ENCODE results near the gene BPIFA3. TPM values are rescaled to one million over a fixed set of nuclear protein-coding genes. Genes with fewer than 3 reads are reported as not detected.

Gene BPIFA3
- total RNA-seq, 6 experiments from 2014 or later, result not detected

GRCh38 chr20:33176101-33176500 is 41.1 kb upstream of the BPIFA3 start:
- no peak overlapping the region for H3K4me3 ChIP-seq
- H3K4me1 ChIP-seq, result no peaks in the 10 kb centered on the region
- ATAC-seq (no peak), DNase-seq (no peak)
- H3K9me3 ChIP-seq, result no peaks in the 10 kb centered on the region
- intact Hi-C loops (cut with DNase I), result no loop called here
- no peak overlapping the region for H3K27ac ChIP-seq
- TF ChIP-seq CTCF (IDR thresholded peaks at IDR 0.05) (no peak), POLR2A (IDR thresholded peaks at IDR 0.05) (no peak)
- 58% methylated on average over 2 of the region's 3 CpGs for WGBS (ENCODE audit: insufficient coverage, low coverage, low lambda C conversion rate, missing lambda C conversion rate)
- H3K36me3 ChIP-seq, result no peaks in the 10 kb centered on the region
- no peaks in the 10 kb centered on the region for H3K27me3 ChIP-seq

GRCh38 chr20:33177866-33178265 is 39.3 kb upstream of the BPIFA3 start:
- no peaks in the 10 kb centered on the region for H3K36me3 ChIP-seq
- DNase-seq, result no peak
- H3K4me3 ChIP-seq, result no peak overlapping the region
- intact Hi-C loops (cut with DNase I), result no loop called here
- WGBS (ENCODE audit: insufficient coverage, low coverage, low lambda C conversion rate, missing lambda C conversion rate), result 89% methylated on average over 3 of the region's 9 CpGs
- no peaks in the 10 kb centered on the region for H3K9me3 ChIP-seq
- no peaks in the 10 kb centered on the region for H3K27me3 ChIP-seq
- ATAC-seq, result no peak
- no peaks in the 10 kb centered on the region for H3K4me1 ChIP-seq
- no peak for TF ChIP-seq POLR2A (IDR thresholded peaks at IDR 0.05)
- TF ChIP-seq CTCF (IDR thresholded peaks at IDR 0.05), result no peak
- H3K27ac ChIP-seq, result no peak overlapping the region

GRCh38 chr20:33178726-33179125 is 38.4 kb upstream of the BPIFA3 start:
- WGBS (ENCODE audit: insufficient coverage, low coverage, low lambda C conversion rate, missing lambda C conversion rate), result 59% methylated on average over 6 of the region's 6 CpGs
- ATAC-seq, result peak; percentile 34 to 72 (median 64)
- intact Hi-C loops (cut with DNase I), result no loop called here

GRCh38 chr20:33180169-33180568 is 37.0 kb upstream of the BPIFA3 start:
- H3K27ac ChIP-seq, result no peak overlapping the region
- H3K4me1 ChIP-seq, result no peaks in the 10 kb centered on the region
- H3K27me3 ChIP-seq, result no peaks in the 10 kb centered on the region
- no peak overlapping the region for H3K4me3 ChIP-seq
- 82% methylated on average over 4 of the region's 5 CpGs for WGBS (ENCODE audit: insufficient coverage, low coverage, low lambda C conversion rate, missing lambda C conversion rate)
- DNase-seq (no peak), ATAC-seq (no peak)
- H3K36me3 ChIP-seq, result no peaks in the 10 kb centered on the region
- no peaks in the 10 kb centered on the region for H3K9me3 ChIP-seq
- no peak for TF ChIP-seq CTCF (IDR thresholded peaks at IDR 0.05)
- TF ChIP-seq POLR2A (IDR thresholded peaks at IDR 0.05), result no peak
- intact Hi-C loops (cut with DNase I), result no loop called here

More at GRCh38 chr20:33178726-33179125, 38.4 kb upstream of the BPIFA3 start:
- Histone ChIP-seq H3K27me3 (no peaks in the 10 kb centered on the region), H3K27ac (no peak overlapping the region), H3K36me3 (no peaks in the 10 kb centered on the region), H3K4me3 (no peak overlapping the region), H3K4me1 (no peaks in the 10 kb centered on the region), H3K9me3 (no peaks in the 10 kb centered on the region)
- TF ChIP-seq POLR2A (IDR thresholded peaks at IDR 0.05), result no peak
- TF ChIP-seq CTCF (IDR thresholded peaks at IDR 0.05), result no peak
- DNase-seq, result no peak
